Epithelial cell of esophagus (primary cell): ENCODE measurements around the gene TIMM23.
A peak's percentile ranks its signal among the peaks of the same experiment; 100 is the strongest.

ENCODE experiments used
- DNase-seq: peaks from one replicate; pipeline ENCODE4 v3.0.0; 2010; ENCODE audit warnings: low read depth
- H3K4me3 ChIP-seq: 2 replicates; pipeline ENCODE4 v1.5.1; 2011; ENCODE audit warnings: mild to moderate bottlenecking, low read length, control low read depth
- CTCF ChIP-seq: IDR thresholded peaks from 2 replicates; pipeline ENCODE4 v1.5.1; 2011; ENCODE audit warnings: low read depth, mild to moderate bottlenecking, low read length, control low read depth, inconsistent platforms; ENCODE audit not compliant: insufficient read depth; ENCODE audit errors: missing control alignments

Gene TIMM23

GRCh38 chr10:46030091-46030937, 58.0 kb downstream of the TIMM23 start, which contains the start of gene NCOA4:
Gene NCOA4, minus strand, starts transcription at chr10:46030623. Its CDS starts 13,943 bp downstream, at chr10:46016680.
- peak; percentile 75 for TF ChIP-seq CTCF
- peak; percentile 99 for DNase-seq
- peak within 1 kb of the TSS; percentile 89 for H3K4me3 ChIP-seq

DNA sequence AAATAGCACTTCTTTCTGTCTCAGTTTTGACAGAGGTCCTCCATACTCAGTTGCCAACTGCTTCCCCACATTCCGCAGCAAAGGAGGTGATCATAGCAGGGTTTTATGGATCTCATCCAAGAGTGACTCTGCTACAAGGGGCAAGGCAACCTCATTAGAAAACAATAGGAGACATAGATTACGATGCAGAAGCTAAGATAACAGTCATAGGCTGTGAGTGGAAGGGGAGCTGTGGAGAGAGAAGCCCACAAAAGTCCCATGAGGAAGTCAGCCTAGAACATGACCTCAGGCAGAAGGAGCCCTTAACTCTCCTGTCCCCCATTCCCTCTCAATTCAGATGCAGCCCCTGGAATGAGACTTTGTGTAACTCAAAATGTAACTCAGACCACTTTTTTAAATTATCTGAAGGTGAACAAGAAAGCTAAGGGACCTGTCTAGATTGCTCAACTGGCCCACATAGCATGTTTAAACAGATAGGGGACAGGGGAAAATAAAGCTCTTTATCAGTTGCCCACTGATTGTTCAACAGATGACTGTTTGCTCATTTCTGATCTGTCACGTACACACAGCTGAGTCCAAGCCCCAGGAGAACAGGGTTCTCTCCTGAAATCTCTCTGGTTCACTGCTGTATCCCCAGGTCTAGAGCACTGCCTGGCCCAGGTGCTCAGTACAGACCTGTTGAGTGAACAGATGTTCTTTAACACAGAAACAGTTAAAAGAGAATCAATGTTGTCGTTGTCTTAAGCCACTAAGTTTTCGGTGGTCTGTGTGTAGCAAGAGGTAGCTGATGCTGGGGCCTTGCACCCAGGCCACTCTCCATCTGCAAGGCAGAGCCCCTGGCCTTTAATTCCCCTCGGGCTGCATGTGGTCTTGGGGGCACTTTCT, 59.6 kb downstream of the TIMM23 start:
- no peak overlapping the region for H3K4me3 ChIP-seq
- TF ChIP-seq CTCF = no peak
- no peak for DNase-seq

- peak; percentile 84 for DNase-seq
- no peak overlapping the region for H3K4me3 ChIP-seq
- no peak for TF ChIP-seq CTCF
Observed at GRCh38 chr10:46033602-46034011, 61.3 kb downstream of the TIMM23 start.

DNA sequence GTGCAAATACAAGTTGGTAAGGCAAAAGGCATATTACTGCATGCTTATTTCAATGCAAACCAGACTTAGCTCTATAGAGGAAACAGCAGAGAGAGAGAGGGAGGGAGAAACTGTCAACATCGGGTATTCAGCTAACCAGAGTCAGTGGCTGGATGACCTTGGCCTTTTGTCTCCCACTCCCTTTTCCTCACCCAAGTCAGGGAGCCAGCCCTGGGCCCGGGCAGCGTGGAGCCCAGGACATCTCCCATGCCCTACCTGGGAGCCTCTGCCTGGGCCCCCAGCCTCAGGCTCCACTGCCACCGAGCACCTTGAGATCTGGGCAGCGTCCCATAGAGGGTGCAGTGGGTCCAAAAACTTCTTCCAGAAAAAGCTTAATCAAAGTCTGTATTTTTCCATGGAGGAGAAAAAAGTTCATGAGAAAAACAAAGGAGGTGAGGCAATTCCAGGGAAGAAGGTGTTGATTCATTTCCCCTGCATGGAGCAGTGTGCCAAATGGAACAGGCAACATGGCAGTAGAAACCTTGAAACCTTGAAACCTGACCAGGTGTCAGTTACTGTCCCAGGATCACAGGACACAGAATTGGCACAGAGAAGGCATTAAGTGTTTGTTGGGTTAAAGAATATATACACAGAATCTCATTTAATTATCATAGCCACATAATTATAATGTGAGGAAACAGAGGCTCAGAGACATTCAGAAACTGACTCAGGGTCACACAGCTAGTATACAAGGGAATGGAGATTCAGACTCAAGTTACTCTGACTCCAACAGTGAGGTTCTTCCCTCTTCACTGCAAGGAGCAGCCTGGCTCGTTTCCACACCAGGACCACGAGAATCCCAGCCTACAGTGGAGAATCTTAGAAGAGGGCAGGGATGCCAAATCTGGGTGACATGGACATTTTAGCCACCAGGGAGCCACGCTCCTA, 63.9 kb downstream of the TIMM23 start:
- DNase-seq = peak; percentile 40
- no peak overlapping the region for H3K4me3 ChIP-seq
- TF ChIP-seq CTCF = no peak

DNA sequence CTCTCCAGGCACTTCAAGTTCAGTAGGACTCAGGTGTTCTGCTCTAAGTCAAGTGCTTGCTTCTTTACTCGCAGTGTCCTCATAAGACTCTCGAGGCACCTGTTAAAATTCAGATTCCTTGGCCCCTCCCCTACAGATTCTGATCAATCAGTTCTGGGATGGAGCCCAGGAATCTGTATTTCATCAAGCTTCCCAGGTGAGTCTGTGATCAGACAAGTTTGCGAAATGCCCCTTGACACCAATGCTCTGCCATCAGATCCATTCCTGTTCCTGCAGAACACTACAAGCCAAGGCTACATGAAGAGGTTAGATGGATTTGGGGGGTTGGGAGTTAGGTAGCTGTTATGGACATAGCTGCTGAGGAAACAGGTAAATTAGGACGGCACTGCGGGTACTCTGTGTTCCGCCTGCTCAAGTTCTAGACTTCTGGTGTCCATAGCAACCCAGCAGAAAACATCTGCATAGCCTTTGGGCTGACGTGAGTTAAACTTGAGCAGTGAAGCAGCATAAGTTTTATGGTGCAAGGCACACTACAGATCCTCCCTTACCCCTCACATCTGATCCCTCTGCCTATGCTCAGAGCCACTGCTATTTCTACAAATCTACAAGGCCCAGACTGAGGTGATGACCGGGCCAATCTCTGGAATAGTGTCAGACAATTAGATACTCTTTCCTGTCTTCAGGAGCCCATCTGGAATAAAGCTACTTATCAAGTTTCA, 65.0 kb downstream of the TIMM23 start:
- no peak for TF ChIP-seq CTCF
- DNase-seq = no peak
- no peak overlapping the region for H3K4me3 ChIP-seq

GRCh38 chr10:46040004-46040403, 67.7 kb downstream of the TIMM23 start:
- no peak overlapping the region for H3K4me3 ChIP-seq
- TF ChIP-seq CTCF = no peak
- peak; percentile 76 for DNase-seq
